Osteoblast (primary cell): ENCODE measurements around the gene CHCHD3. TPM values are rescaled to one million over a fixed set of nuclear protein-coding genes. Genes with fewer than 3 reads are reported as not detected.
A peak's percentile ranks its signal among the peaks of the same experiment; 100 is the strongest.

Source experiments
- DNase-seq: peaks from one replicate; pipeline ENCODE4 v3.0.0; 2011; ENCODE audit warnings: low spot score, mixed read lengths; ENCODE audit not compliant: insufficient read length; ENCODE audit errors: missing footprints
- H2AFZ ChIP-seq: 2 replicates; pipeline ENCODE4 v1.6.0; 2011; ENCODE audit warnings: mild to moderate bottlenecking, low read length
- H3K27ac ChIP-seq: 2 replicates; pipeline ENCODE4 v1.5.1; 2011; ENCODE audit warnings: mild to moderate bottlenecking, low read depth, low read length, moderate library complexity
- H3K27me3 ChIP-seq: 2 replicates; pipeline ENCODE4 v1.6.0; 2012; ENCODE audit warnings: mild to moderate bottlenecking, control low read depth, inconsistent platforms, low read length, moderate library complexity; ENCODE audit not compliant: insufficient read depth
- H3K36me3 ChIP-seq: 2 replicates; pipeline ENCODE4 v1.5.1; 2011; ENCODE audit warnings: mild to moderate bottlenecking, low read length, control low read depth, moderate library complexity; ENCODE audit not compliant: insufficient read depth
- H3K4me1 ChIP-seq: 2 replicates; pipeline ENCODE4 v1.5.1; 2011; ENCODE audit warnings: mild to moderate bottlenecking, low read length, control low read depth, moderate library complexity; ENCODE audit not compliant: insufficient read depth
- H3K4me2 ChIP-seq: 2 replicates; pipeline ENCODE4 v1.6.0; 2011; ENCODE audit warnings: mild to moderate bottlenecking, low read length; ENCODE audit not compliant: insufficient read depth
- H3K4me3 ChIP-seq: fragments of 200-600 bp; sonication (generic); 3 replicates; pipeline ENCODE4 v1.5.1; 2012; ENCODE audit warnings: mild to moderate bottlenecking, low read length, inconsistent platforms; ENCODE audit not compliant: insufficient read depth
- H3K79me2 ChIP-seq: 2 replicates; pipeline ENCODE4 v1.6.0; 2012; ENCODE audit warnings: mild to moderate bottlenecking, low read length, control low read depth, inconsistent platforms; ENCODE audit not compliant: insufficient read depth
- H3K9me3 ChIP-seq: 2 replicates; pipeline ENCODE4 v1.5.1; 2011; ENCODE audit warnings: low read depth, low read length, control low read depth
- H4K20me1 ChIP-seq: 2 replicates; pipeline ENCODE4 v1.6.0; 2012; ENCODE audit warnings: mild to moderate bottlenecking, low read length, control low read depth; ENCODE audit not compliant: insufficient read depth
- CTCF ChIP-seq: IDR thresholded peaks from 2 replicates; pipeline ENCODE4 v1.5.1; 2011; ENCODE audit warnings: mild to moderate bottlenecking, low read depth, low read length, moderate library complexity; ENCODE audit errors: extremely low read depth
- total RNA-seq: library from RNA; depleted of rRNA; stranded (reverse); fragments of >200 nt; gene quantifications from 2 replicates; pipeline ENCODE4 v1.2.3, GENCODE V29; 2012

The CHCHD3 gene
- total RNA-seq, 1 donor: 89.8 TPM

GRCh38 chr7:132991615-132992587 lies 90.0 kb downstream of the CHCHD3 start:
- no peaks in the 10 kb centered on the region for H3K27me3 ChIP-seq
- peak; percentile 69 for DNase-seq
- peaks cover 71% of the 10 kb centered on the region for H3K79me2 ChIP-seq

GRCh38 chr7:132988117-132988516 lies 93.8 kb downstream of the CHCHD3 start:
- no peaks in the 10 kb centered on the region for H3K4me1 ChIP-seq
- no peak overlapping the region for H3K4me2 ChIP-seq
- no peak overlapping the region for H2AFZ ChIP-seq
- H3K4me3 ChIP-seq: no peak overlapping the region
- H3K36me3 ChIP-seq: no peaks in the 10 kb centered on the region
- no peaks in the 10 kb centered on the region for H3K9me3 ChIP-seq
- H4K20me1 ChIP-seq: peaks cover 8% of the 10 kb centered on the region
- peaks cover 42% of the 10 kb centered on the region for H3K79me2 ChIP-seq
- H3K27me3 ChIP-seq: no peaks in the 10 kb centered on the region
- no peak for DNase-seq
- H3K27ac ChIP-seq: no peak overlapping the region
- no peak for TF ChIP-seq CTCF

More at GRCh38 chr7:132991615-132992587, 90.0 kb downstream of the CHCHD3 start:
- H3K4me3 ChIP-seq: no peak overlapping the region
- no peak overlapping the region for H2AFZ ChIP-seq
- no peak for TF ChIP-seq CTCF
- peaks cover 11% of the 10 kb centered on the region for H3K4me1 ChIP-seq
- peaks cover 17% of the 10 kb centered on the region for H4K20me1 ChIP-seq
- H3K27ac ChIP-seq: no peak overlapping the region
- no peak overlapping the region for H3K4me2 ChIP-seq
- H3K9me3 ChIP-seq: no peaks in the 10 kb centered on the region
- no peaks in the 10 kb centered on the region for H3K36me3 ChIP-seq

- Histone ChIP-seq H3K4me1 (peaks cover 3% of the 10 kb centered on the region), H3K9me3 (no peaks in the 10 kb centered on the region), H3K27ac (no peak overlapping the region), H3K27me3 (no peaks in the 10 kb centered on the region), H4K20me1 (peaks cover 3% of the 10 kb centered on the region), H3K79me2 (peaks cover 29% of the 10 kb centered on the region), H3K36me3 (no peaks in the 10 kb centered on the region), H3K4me3 (no peak overlapping the region), H3K4me2 (no peak overlapping the region), H2AFZ (no peak overlapping the region)
- DNase-seq: no peak
- no peak for TF ChIP-seq CTCF
These were observed 101.5 kb downstream of the CHCHD3 start for GRCh38 chr7:132980402-132980801.

GRCh38 chr7:132979524-132979923 lies 102.4 kb downstream of the CHCHD3 start:
- no peak for TF ChIP-seq CTCF
- no peaks in the 10 kb centered on the region for H3K27me3 ChIP-seq
- no peak overlapping the region for H3K27ac ChIP-seq
- H4K20me1 ChIP-seq: peaks cover 3% of the 10 kb centered on the region
- no peak overlapping the region for H3K4me3 ChIP-seq
- H3K9me3 ChIP-seq: no peaks in the 10 kb centered on the region
- no peak overlapping the region for H2AFZ ChIP-seq
- DNase-seq: no peak
- peaks cover 3% of the 10 kb centered on the region for H3K4me1 ChIP-seq
- no peak overlapping the region for H3K4me2 ChIP-seq
- no peaks in the 10 kb centered on the region for H3K36me3 ChIP-seq
- peaks cover 29% of the 10 kb centered on the region for H3K79me2 ChIP-seq
